WTC11 (cell line): ENCODE results near the gene USP8.

ENCODE experiments used
- ATF2 ChIP-seq: sonication (generic); formaldehyde crosslinking; IDR thresholded peaks from 2 replicates; pipeline ENCODE4 v1.8.1; 2022; ENCODE audit warnings: low read depth, missing genetic modification reagents, borderline replicate concordance
- ETV6 ChIP-seq: sonication (generic); formaldehyde crosslinking; IDR thresholded peaks from 2 replicates; pipeline ENCODE4 v1.8.1; 2022; ENCODE audit warnings: mild to moderate bottlenecking, missing genetic modification reagents
- NR1H2 ChIP-seq: sonication (generic); formaldehyde crosslinking; IDR thresholded peaks from 2 replicates; pipeline ENCODE4 v1.9.0; 2021; ENCODE audit warnings: mild to moderate bottlenecking, moderate library complexity, missing genetic modification reagents
- SP1 ChIP-seq: sonication (generic); formaldehyde crosslinking; conservative IDR thresholded peaks from 2 replicates; pipeline ENCODE4 v1.8.1; 2022; ENCODE audit warnings: missing genetic modification reagents
- ZNF121 ChIP-seq: sonication (generic); formaldehyde crosslinking; IDR thresholded peaks from 2 replicates; pipeline ENCODE4 v1.8.0; 2023; ENCODE audit warnings: missing genetic modification reagents
- TF ChIP-seq, protein P1 (sequence below): fragments of 200-600 bp; IDR thresholded peaks from 2 replicates; pipeline ENCODE4 v1.8.0; 2022; ENCODE audit warnings: antibody characterized with exemption

- TF ChIP-seq, protein P1, sequence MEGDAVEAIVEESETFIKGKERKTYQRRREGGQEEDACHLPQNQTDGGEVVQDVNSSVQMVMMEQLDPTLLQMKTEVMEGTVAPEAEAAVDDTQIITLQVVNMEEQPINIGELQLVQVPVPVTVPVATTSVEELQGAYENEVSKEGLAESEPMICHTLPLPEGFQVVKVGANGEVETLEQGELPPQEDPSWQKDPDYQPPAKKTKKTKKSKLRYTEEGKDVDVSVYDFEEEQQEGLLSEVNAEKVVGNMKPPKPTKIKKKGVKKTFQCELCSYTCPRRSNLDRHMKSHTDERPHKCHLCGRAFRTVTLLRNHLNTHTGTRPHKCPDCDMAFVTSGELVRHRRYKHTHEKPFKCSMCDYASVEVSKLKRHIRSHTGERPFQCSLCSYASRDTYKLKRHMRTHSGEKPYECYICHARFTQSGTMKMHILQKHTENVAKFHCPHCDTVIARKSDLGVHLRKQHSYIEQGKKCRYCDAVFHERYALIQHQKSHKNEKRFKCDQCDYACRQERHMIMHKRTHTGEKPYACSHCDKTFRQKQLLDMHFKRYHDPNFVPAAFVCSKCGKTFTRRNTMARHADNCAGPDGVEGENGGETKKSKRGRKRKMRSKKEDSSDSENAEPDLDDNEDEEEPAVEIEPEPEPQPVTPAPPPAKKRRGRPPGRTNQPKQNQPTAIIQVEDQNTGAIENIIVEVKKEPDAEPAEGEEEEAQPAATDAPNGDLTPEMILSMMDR, result no peak
- TF ChIP-seq ZNF121 (CRISPR knock-in tag) (no peak), ETV6 (CRISPR knock-in tag) (no peak), SP1 (CRISPR knock-in tag) (no peak), ATF2 (CRISPR knock-in tag) (no peak), NR1H2 (CRISPR knock-in tag) (no peak)
Measured at GRCh38 chr15:50519740-50520425, 95.7 kb downstream of the USP8 start.
